Stimulated activated CD8-positive, alpha-beta memory T cell treated with anti-CD3 and anti-CD28 coated beads, Interleukin-7, amount 100 ng/mL, for 1 hour (primary cell): ENCODE results near the gene PGBD1.
"Not testable (repeated sequence)": the region's sequence is repeated elsewhere in the genome, so short reads cannot be mapped to it uniquely, and the experiment has no call there.

Experiments used
- DNase-seq, 2 donors: peaks; one replicate each; pipeline ENCODE4 v3.0.0-alpha.2; 2020; ENCODE audit warnings: low read depth in 2 of 2

PGBD1 gene

DNA sequence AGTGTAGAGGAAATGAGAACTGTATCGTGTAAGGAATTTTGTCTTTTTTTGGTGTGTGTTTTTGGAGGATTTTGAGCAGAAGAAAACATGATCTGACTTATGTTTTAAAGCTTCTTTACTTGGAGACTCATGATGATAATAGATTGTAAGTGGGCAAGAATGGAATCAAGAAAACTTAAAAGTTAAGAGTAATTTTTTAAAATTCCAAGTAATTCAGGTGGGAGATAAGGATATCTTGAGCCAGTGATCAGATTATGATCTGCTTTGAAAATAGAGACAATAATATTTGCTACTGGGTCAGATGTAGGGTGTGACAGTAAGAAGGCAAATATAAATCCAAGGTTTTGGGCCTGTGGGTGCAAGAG, 13.7 kb upstream of the PGBD1 start:
- DNase-seq, result no peak

GRCh38 chr6:28269492-28269891, 11.9 kb upstream of the PGBD1 start:
- DNase-seq, result no peak

GRCh38 chr6:28274888-28275287, 6.5 kb upstream of the PGBD1 start:
- DNase-seq, result no peak

DNA sequence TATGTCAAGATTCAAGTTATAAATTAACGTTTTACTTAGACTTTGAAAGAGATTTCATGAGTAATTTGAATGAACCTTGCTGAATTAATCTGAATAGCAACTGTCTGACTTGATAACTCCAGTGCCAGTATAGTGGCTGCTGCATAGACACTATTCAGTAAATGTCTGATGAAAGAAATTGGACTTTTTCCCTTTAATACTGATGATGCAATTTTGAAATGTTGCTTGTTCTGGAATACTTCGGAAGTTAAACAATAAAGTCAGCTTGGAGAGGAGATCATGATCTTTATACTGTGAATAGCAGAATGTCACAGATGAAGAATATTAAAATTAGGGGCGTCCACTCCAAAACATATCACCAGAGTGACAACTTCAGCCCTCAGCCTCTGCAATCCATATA, 3.6 kb upstream of the PGBD1 start:
- DNase-seq, result no peak

DNA sequence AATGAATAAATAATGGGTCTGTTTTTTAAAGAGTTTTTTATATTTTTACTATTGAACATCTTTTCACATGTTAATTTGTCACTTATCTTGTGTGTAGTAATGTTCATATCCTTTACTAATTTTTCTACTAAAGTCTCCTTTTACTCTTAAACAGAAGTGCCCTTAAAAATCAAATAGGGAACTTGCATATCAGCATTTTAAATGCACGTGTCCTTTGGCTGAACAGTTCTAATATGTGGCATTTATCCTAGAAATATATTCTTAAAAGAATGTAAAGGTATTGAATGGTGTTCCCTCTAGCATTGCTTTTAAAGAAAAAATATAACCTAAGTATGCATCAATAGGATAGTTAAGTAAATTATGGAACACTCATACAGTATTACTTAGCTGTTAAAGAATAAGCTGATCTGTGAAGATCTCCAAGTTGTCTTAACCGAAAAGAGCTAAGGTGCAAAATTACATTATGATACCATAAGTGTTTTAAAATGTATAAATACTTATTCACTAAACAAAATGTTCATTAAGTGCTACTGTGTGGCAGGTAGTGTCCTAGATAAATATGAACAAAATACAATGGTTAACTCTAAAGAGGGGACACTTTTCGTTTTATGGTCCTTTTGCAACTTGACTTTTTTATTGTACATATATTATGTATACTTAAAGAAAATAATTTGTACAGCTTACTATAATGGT, 631 bp upstream of the PGBD1 start:
- no peak for DNase-seq

DNA sequence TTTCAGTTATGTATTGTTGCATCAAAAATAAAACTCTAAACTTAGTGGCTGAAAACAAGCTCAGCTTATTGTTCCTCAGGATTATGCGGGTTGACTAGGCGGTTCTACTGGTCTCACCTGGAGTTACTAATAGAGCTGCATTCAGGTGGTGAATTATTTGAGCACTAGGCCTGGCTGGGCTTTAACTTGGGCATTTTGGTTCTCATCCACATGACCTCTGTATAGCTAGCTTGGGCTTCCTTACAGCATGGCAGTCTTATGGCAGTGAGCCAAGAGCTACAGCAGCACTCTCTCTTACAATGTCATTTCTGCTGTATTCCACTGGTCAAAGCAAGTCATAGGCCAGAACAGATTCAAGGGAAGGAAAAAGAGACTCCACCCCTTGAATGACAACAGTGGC, 1.6 kb downstream of the PGBD1 start:
- no peak for DNase-seq

GRCh38 chr6:28291573-28291972, 10.2 kb downstream of the PGBD1 start:
- no peak for DNase-seq

- DNase-seq, result no peak
Measured at GRCh38 chr6:28295326-28295725, 14.0 kb downstream of the PGBD1 start.

- DNase-seq, result no peak
Measured at GRCh38 chr6:28296520-28297060, 15.2 kb downstream of the PGBD1 start.

DNA sequence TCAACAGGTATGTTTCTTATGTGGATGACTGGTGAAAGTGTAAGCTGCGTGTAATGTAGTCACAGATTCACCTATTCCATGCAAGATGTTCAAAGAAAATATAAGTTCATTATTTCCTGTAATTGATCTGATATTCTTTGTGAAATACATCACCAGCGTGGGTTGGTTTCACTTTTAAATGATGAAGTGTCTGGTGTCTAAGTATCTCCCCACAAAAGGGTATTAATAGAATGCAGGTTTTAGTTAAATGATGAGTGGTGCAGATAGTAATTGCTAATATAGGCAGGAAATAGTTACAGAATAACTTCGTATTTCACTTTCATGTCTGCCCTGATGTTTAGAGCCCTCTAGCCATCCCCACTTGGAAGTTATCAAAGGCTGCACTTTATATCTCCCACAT, 22.2 kb downstream of the PGBD1 start:
- no peak for DNase-seq

- DNase-seq, result not testable (repeated sequence)
Measured at GRCh38 chr6:28306363-28306762, 25.0 kb downstream of the PGBD1 start.

GRCh38 chr6:28311139-28311823, 29.9 kb downstream of the PGBD1 start:
- no peak for DNase-seq

GRCh38 chr6:28312939-28313338, 31.6 kb downstream of the PGBD1 start:
- DNase-seq, result no peak

DNA sequence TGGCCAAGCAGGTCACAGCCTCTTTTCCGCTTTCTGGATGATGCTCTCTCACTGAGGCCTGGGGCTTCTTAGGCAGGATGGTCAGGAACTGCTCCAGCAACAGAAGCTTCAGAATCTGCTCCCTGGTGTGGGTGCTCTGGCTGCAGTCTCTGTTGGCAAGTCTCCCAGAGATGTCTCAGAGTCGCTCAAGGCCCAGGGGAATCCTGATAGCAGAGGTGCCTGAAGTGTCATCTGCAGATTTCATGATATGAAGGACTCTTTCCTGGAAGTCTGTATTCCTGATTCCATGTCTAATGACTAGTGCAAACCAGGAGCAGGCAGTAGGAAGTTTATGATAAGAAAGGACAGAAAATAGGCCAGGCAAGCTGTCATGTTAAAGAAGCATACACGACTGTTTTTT, 34.3 kb downstream of the PGBD1 start:
- DNase-seq, result no peak

- not testable (repeated sequence) for DNase-seq
Measured at GRCh38 chr6:28317866-28318265, 36.5 kb downstream of the PGBD1 start.

- DNase-seq, result no peak
Measured at GRCh38 chr6:28322661-28323060, 41.3 kb downstream of the PGBD1 start.

GRCh38 chr6:28323813-28324424, 42.5 kb downstream of the PGBD1 start:
- no peak for DNase-seq

DNA sequence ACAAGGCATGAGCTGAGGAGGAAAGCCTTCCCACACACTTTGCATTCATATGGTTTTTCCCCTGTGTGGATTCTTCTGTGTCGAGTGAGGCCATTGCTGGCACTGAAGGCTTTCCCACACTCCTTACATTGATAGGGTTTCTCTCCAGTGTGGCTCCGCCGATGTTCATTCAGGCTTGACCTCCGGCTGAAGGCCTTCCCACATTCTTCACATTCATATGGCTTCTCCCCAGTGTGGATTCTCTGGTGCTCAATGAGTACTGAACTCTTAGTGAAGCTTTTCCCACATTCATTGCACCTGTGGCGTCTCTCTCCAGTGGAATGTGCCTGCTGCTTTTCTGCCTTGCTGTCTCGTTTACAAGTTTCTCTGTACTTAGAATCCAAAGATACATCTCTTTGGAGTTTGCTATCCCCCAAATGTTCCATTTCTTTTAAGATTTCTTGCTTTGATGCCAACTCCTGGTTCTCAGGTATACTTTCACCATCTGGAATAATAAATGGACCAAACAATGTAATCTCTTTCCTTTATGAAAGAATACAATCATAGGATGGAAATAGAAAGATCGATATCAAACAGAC, 45.1 kb downstream of the PGBD1 start:
- no peak for DNase-seq

- no peak for DNase-seq
Measured at GRCh38 chr6:28330041-28330440, 48.7 kb downstream of the PGBD1 start.

- DNase-seq, result no peak
Measured at GRCh38 chr6:28333047-28333446, 51.7 kb downstream of the PGBD1 start.

- DNase-seq, result no peak
Measured at GRCh38 chr6:28333599-28334018, 52.2 kb downstream of the PGBD1 start.

- DNase-seq, result no peak
Measured at GRCh38 chr6:28334286-28335039, 53.1 kb downstream of the PGBD1 start.
